NOMO-1 (cell line): ENCODE measurements around the gene CCDC88C.

ENCODE experiments used
- DNase-seq, 2 experiments: peaks; one replicate each; lab custom pipeline; 2025; ENCODE audit not compliant: unreplicated experiment in 2 of 2; lab: John Stamatoyannopoulos, UW

Gene CCDC88C

GRCh38 chr14:91349481-91350074, 68.0 kb downstream of the CCDC88C start:
- peak in 1 of 2 experiments; percentile 34 for DNase-seq

GRCh38 chr14:91348845-91349465, 68.7 kb downstream of the CCDC88C start:
- DNase-seq: no peak

DNA sequence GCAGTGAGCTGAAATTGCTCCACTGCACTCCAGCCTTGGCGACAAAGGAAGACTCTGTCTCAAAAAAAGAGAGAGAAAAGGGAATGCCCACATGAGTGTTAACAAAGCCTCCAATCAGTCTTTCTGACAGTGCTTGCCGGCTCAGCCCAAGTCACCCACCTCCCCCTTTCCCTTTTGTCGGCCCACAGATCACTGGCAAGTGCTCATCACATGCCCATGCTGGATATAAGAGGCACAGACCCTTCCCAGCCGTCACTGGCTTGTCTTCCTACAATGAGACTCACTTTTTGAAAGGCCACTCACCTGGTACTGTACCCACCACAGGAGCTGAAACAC, 70.8 kb downstream of the CCDC88C start:
- DNase-seq: no peak

DNA sequence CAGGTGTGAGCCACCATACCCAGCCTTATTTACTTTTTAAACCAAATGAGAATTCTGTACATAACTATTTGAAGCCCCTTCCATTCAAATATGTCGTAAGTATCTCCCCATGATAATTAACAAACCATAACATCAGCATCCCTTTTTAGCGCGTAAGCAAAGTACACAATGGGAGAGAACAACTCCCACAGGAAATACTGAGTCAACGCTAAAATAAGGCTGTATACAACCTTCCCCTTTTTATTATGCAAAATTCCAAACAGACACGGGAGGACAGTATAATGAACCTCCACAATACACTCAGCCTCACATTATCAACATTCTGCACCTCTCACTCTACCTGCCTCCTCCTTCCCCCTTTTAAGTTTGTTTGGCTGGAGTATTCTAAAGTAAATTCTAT, 73.5 kb downstream of the CCDC88C start:
- DNase-seq: no peak

GRCh38 chr14:91343051-91343450, 74.6 kb downstream of the CCDC88C start:
- no peak for DNase-seq

DNA sequence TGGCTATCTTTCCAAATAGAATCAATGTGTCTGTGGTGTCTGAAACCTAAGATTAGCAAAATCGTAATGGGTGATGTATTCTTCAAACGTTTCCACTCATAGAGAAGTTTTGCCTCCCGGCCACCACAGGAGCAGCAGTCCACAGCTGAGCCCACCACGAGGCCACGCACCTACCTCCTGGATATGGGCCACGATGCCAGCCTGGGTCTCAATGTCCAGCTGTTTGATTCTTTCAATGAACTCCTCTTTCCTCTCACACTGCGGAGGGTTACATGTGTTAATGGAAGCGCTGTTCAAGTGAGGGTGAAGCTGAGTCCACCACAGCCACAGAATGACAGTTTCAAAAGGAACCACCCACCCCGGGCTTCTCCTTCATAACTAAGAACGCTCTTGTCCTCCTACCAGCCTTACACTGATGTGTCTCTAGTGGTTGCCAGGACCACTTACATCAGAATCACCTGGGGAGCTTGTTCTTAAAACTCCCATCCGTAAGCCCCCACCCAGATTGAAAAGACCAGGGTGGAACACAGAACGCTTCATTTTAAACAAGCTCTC, 75.3 kb downstream of the CCDC88C start:
- DNase-seq: peak; percentile 53 to 54

- no peak for DNase-seq
Observed at GRCh38 chr14:91341751-91342154, 75.9 kb downstream of the CCDC88C start.

GRCh38 chr14:91341334-91341733, 76.3 kb downstream of the CCDC88C start:
- DNase-seq: no peak

DNA sequence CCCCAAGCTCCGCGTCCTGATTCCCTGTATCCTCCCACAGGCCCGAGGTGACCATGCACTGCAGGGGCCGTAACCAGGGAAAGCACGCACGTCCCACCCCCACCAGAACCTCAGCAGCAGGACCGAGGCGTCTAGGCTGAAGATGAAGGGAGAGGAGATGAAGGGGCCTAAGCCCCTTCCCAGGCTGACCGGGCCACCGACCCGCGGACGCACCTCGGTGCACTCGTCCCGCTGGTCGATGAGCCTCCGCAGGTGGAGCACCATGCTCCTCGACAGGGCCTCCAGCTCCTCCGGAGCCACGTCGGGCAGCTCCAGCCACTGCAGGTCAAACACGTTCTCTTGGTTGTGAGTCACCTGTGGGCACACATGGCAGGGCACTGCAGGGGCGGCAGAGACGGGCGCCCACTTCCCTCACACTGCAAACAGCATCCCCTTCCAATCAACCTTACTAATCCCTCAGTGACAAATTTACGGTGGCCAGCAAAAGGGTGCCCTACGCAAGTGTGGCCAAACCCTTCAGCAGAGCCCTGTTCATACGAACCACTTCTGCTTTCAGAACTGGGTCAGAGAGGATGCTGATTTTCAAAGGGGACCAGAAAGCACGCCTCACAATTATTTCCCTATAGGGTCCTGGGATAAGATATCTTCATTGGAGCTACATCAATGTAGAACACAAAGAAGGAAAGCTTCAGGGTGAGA, 77.8 kb downstream of the CCDC88C start:
- peak; percentile 20 to 43 for DNase-seq

GRCh38 chr14:91339076-91339475, 78.5 kb downstream of the CCDC88C start:
- DNase-seq: no peak

DNA sequence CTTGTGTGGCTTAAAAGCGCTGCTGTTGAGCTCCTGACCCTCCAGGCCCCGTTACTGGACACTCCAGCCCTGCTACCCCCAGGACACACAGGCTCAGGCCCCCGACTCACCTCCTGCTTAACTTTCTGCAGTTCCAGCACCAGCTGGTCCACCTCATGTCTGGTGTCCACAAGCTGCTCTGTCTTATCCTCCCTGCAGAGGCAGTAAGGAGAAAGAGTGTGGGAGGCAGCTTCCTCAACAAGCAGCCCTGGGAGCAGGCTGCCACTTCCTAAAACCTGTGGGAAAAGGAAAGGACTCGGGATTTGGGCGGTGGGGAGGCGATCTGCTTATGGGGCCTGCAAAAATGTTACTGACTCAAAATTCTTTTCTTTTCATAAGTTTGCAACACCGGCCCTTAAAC, 79.2 kb downstream of the CCDC88C start:
- DNase-seq: no peak

DNA sequence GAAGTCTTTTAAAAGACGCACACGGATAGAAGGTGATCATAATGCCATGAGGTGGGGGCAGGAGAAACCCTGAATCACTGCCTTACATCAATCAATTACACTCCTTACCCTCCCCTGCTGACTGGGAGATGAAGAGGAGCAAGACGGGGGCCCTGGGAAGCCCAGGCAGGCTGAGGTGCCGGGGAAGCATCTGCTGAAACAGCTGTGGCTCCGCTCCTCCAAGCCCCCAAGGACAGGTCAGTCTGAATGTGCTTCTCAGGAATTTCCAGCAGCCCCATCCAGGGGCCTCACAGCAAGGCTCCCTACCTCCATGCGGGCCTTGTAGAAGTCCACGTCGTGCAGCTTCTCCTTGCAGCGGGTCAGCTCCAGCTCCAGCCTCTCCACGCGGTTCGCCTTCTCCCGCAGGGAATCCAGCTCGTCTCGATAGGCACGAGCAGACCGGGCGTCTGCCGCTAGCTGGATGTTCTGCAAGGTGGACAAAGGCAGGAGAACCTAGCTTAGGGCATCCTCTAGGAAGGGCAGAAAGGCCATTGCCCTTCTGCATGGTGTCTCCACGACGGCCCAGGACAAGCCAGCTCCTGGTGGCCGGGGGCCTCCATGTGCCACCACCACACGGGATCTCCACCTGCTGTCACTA, 79.8 kb downstream of the CCDC88C start:
- no peak for DNase-seq

- DNase-seq: no peak
Observed at GRCh38 chr14:91336093-91336450, 81.5 kb downstream of the CCDC88C start.

DNA sequence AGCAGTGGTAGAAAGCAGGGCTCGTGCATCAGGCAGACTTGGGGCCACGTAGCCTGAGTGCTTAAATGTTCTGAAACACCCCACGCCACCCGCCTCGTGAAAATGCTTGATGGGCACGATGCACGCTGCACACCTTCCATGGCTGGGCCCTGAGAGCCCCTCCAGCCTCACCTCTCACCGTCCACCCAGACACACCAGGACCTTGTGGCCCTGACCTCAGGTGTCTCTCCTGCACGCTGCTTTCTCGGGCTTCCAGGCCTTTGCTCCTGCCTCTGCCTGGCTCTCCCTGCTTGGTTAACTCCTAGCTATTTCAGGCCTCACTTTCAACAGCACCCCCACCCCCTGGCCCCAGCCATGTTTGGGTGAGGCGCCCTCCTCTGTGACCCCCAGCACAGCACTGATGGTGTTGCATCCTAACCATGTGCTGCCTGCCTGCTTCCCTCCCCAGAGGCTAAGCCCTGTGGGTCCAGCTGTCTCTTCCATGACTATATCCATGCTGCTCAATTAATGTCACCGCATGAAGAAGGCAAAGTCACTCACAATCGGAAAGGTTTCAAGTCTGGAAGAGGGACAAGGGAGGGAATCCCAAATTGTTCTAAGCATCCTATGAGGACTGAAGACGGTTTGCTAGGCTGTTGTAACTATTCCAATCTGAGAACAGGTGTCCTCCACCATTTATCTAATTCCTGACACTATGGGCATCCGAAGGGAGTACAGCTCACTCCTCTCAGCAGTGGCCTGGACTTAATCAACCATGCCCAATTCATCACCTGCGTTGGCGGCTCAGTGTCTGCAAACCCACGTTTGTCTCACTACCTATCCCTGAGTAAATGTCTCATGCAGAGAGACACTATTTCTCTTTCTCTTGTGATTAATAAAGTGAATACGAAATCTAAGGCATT, 82.2 kb downstream of the CCDC88C start:
- no peak for DNase-seq

DNA sequence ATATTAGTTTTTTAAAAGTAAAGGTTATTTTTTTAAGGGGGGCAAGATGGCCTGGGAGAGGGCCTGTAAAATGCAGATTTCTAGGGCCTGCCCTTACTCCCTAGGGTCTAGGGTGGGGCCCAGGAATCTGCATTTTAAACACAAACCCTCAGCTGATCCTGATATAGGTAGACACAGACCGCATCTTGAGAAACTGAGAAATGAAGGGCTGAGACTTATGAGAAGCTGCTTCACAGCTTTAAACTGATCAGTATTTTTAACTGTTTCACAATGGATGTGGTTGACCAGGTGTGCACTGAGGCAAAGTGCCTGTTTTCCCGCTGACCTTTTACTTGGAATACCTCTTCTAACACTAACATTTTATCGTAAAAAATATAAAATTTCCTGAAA, 84.0 kb downstream of the CCDC88C start:
- no peak for DNase-seq

- no peak for DNase-seq
Observed at GRCh38 chr14:91332986-91333649, 84.5 kb downstream of the CCDC88C start.

- peak in 1 of 2 experiments; percentile 7 for DNase-seq
Observed at GRCh38 chr14:91332171-91332985, 85.2 kb downstream of the CCDC88C start.

DNA sequence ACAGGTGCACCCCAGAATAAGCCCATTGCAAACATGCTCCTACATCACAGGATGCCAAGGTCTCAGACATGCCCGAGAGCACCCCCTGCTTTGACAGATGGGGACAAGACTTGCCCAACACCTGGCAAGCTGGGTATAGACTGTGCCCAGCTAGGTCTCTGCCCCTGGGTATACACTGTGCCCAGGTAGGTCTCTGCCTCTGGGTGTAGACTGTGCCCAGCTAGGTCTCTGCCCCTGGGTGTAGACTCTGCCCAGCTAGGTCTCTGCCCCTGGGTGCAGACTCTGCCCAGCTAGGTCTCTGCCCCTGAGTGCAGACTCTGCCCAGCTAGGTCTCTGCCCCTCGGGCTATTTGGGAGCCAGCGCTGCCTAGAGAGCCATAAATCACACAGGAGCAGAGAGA, 85.9 kb downstream of the CCDC88C start:
- DNase-seq: no peak

DNA sequence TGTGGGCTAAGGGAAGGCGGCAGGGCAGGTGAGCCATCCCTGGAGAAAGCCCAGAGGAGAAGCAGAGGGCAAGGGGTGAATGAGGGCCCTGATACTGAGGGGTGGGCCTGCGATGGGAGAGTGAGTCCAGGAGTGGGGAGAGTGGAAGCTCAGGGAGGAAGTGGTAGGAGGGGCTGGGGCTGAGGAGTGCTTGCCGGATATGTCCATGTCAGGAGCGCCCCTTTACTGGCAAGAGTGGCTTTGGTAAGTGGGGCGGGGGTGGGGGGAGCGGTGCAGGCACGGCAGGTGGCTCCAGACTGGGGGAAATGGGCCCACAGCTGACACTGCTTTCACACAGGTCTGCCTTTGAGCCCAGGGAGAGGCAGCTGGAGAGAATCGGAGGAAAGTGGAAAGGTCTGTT, 86.8 kb downstream of the CCDC88C start:
- no peak for DNase-seq
